Measurements from ENCODE around the gene MMP14. TPM values are rescaled to one million over a fixed set of nuclear protein-coding genes. Genes with fewer than 3 reads are reported as not detected.

The MMP14 gene
- total and polyA plus RNA-seq, 2 donors, result 21.2 to 69.5 TPM

DNA sequence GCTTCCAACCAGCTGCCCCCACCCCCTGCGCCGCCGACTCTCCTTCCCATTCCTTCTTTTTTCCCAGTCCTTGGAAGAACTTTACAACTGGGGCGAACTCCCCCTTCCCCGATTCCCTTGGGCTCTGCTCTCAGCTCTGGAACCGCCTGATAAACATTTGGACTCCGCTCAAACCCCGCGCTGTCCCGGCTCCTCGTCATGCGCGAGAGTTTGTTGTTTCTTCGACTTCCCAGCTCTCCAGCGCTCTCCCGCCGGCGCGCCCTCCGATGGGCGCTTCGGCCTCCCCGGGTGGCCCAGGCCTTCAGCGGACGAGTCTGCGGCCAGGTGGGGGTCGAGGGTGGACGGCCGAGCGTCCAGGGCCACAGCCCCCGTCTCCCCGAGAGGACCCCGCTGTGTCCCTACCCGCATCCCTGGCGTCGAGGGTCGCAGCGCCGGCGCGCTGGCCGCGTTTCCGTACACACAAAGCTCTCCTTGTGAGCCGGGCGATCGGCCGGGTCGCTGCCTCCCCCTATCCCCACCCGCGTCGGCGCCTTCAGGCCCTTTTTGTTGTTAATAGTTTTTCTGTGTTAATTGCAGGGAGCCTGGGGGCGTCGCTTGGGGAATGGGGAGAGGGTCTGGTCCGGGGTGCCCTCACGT lies 847 bp downstream of the MMP14 start:
- peak overlapping the region in 1 of 2 donors; percentile 71 for H3K27ac ChIP-seq (ENCODE audit: low read depth in 1 of 2, low read length in 1 of 2)
- peaks cover 25 to 53% of the 10 kb centered on the region in 2 donors for H3K27me3 ChIP-seq (ENCODE audit: control insufficient read depth in 2 of 2, insufficient read depth in 1 of 2, low read length in 1 of 2)
- WGBS, result 7% methylated on average over 57 of the region's 57 CpGs
- peak overlapping the region; percentile 32 to 36 for H3K4me3 ChIP-seq (ENCODE audit: low read length in 2 of 2)
- DNase-seq (ENCODE audit: low read depth in 6 of 9, low spot score in 9 of 9), result no peak
- H3K9me3 ChIP-seq (ENCODE audit: control insufficient read depth in 2 of 2, insufficient read depth in 1 of 2, low read length in 1 of 2), result no peaks in the 10 kb centered on the region
- peaks cover 22 to 28% of the 10 kb centered on the region in 2 donors for H3K36me3 ChIP-seq (ENCODE audit: control insufficient read depth in 2 of 2, insufficient read depth in 2 of 2, low read length in 1 of 2)
- peaks cover 4 to 27% of the 10 kb centered on the region in 2 donors for H3K4me1 ChIP-seq (ENCODE audit: control insufficient read depth in 2 of 2, insufficient read depth in 2 of 2, low read length in 2 of 2)

DNA sequence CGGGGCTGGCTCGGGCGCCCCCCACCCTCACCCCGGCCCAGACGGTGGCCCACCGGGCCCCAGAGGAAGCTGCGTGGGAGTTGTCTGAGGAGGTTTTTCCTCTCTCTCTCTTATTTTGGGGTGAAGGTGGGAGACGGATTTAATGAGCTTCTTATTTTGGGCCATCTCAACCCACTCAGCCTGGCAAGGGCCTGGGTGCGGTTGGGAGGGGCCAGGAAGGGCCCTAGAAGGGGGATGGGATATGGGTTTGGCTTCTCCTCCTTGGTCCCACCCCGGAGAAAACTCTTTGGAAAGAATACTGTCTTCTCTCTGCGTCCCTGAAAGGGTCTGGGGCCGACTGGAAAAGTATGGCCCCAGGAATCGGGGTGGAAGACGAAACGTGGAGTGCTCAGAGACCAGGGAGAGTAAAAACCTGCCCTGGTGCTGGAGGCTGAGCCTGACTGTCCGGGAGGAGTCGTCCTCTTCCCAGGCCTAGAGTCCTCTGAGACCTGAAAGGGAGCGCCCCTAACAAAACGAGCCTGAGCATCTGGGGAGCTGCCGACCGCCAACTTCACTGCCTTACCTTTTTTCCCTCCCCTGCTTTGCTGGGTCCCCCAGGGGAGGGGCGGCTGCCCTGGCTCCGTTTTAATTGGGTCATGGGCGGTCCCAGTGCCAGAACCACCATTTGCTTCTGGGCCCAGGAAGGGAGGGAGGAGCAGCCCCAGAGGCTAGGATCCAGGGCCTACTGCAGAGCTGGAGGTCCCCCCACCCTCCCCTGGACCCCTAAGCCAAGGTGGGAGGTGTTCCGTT lies 1.6 kb downstream of the MMP14 start:
- WGBS, result 69% methylated on average over 25 of the region's 25 CpGs
- Histone ChIP-seq H3K4me3 (ENCODE audit: low read length in 2 of 2) (peak overlapping the region; percentile 32 to 36), H3K27ac (ENCODE audit: low read depth in 1 of 2, low read length in 1 of 2) (peak overlapping the region; percentile 26 to 75), H3K4me1 (ENCODE audit: control insufficient read depth in 2 of 2, insufficient read depth in 2 of 2, low read length in 2 of 2) (peaks cover 4 to 27% of the 10 kb centered on the region in 2 donors), H3K27me3 (ENCODE audit: control insufficient read depth in 2 of 2, insufficient read depth in 1 of 2, low read length in 1 of 2) (peaks cover 30 to 54% of the 10 kb centered on the region in 2 donors), H3K36me3 (ENCODE audit: control insufficient read depth in 2 of 2, insufficient read depth in 2 of 2, low read length in 1 of 2) (peaks cover 22 to 28% of the 10 kb centered on the region in 2 donors), H3K9me3 (ENCODE audit: control insufficient read depth in 2 of 2, insufficient read depth in 1 of 2, low read length in 1 of 2) (no peaks in the 10 kb centered on the region)
- no peak for DNase-seq (ENCODE audit: low read depth in 6 of 9, low spot score in 9 of 9)

DNA sequence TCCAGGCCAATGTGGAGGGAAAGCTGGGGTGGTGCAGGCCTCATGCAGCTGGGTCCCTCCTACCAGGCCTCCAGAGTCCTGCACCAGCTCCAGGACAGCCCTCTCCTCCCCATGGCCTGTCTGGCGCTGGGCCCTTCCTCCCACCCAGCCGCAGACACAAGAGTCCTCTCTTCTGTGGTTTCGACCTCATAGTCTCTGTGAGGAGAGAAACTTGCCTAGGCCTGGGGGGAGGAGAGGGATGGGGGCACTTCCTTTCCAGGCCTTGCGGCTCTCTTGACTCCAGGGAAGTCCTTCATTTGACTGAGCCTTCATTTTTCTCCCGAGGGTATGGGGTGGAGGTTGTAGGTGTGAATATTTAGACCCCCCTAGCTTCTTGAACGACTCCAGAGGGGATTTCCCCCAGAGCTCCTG lies 2.3 kb downstream of the MMP14 start:
- WGBS, result 39% methylated on average over 6 of the region's 6 CpGs
- Histone ChIP-seq H3K4me1 (ENCODE audit: control insufficient read depth in 2 of 2, insufficient read depth in 2 of 2, low read length in 2 of 2) (peaks cover 4 to 27% of the 10 kb centered on the region in 2 donors), H3K4me3 (ENCODE audit: low read length in 2 of 2) (peak overlapping the region; percentile 32 to 36), H3K27ac (ENCODE audit: low read depth in 1 of 2, low read length in 1 of 2) (peak overlapping the region; percentile 26 to 75), H3K9me3 (ENCODE audit: control insufficient read depth in 2 of 2, insufficient read depth in 1 of 2, low read length in 1 of 2) (peaks cover 0 to 1% of the 10 kb centered on the region in 2 donors), H3K36me3 (ENCODE audit: control insufficient read depth in 2 of 2, insufficient read depth in 2 of 2, low read length in 1 of 2) (peaks cover 18 to 21% of the 10 kb centered on the region in 2 donors), H3K27me3 (ENCODE audit: control insufficient read depth in 2 of 2, insufficient read depth in 1 of 2, low read length in 1 of 2) (peaks cover 31 to 59% of the 10 kb centered on the region in 2 donors)
- no peak for DNase-seq (ENCODE audit: low read depth in 6 of 9, low spot score in 9 of 9)

DNA sequence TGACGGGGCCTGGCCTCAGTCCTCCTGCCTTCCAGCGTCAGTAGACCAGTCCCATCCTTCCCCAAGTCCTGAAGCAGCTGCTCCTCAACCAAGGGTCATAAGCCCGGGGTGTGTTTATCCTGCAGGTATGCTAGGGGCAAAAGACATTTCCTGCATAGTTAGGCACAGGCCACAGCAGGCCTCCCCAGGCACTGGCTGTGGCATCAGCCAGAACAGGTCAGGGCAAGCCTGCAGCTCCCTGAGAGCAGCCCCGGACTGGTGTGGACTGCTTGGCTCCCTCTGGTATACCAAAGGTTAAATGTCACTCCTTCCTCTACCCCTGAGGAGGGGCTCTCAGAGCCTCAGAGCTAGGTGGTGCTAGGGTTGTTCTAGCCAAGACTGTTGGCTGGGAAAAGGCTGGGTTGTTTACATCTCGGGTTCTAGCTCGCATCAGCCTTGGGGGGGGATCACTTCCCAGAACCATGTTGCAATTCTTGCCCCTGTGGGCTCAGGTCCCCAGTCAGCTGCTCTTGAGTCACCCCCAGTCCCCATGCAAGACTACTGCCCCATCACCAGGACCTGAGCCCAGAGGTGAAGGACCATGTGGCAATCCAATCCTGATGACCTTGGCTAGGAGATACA lies 2.9 kb downstream of the MMP14 start:
- Histone ChIP-seq H3K27me3 (ENCODE audit: control insufficient read depth in 2 of 2, insufficient read depth in 1 of 2, low read length in 1 of 2) (peaks cover 31 to 59% of the 10 kb centered on the region in 2 donors), H3K4me3 (ENCODE audit: low read length in 2 of 2) (no peak overlapping the region), H3K36me3 (ENCODE audit: control insufficient read depth in 2 of 2, insufficient read depth in 2 of 2, low read length in 1 of 2) (peaks cover 12 to 14% of the 10 kb centered on the region in 2 donors), H3K9me3 (ENCODE audit: control insufficient read depth in 2 of 2, insufficient read depth in 1 of 2, low read length in 1 of 2) (peaks cover 0 to 1% of the 10 kb centered on the region in 2 donors), H3K4me1 (ENCODE audit: control insufficient read depth in 2 of 2, insufficient read depth in 2 of 2, low read length in 2 of 2) (peaks cover 4 to 27% of the 10 kb centered on the region in 2 donors), H3K27ac (ENCODE audit: low read depth in 1 of 2, low read length in 1 of 2) (peak overlapping the region in 1 of 2 donors; percentile 75)
- WGBS, result 91% methylated on average over 6 of the region's 6 CpGs
- no peak for DNase-seq (ENCODE audit: low read depth in 6 of 9, low spot score in 9 of 9)

DNA sequence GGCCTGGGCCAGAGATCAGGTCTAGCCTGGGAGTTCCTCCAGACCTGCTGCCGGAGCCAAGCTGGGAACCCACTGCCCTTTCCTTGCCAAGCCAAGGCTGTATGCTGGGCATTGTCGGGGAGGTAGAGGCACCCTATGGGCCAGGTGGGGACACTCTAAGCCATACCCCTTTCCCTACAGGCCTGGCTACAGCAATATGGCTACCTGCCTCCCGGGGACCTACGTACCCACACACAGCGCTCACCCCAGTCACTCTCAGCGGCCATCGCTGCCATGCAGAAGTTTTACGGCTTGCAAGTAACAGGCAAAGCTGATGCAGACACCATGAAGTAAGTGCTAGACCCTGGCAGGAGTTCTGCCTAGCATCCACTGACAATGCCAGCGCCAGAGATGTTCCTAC lies 4.9 kb downstream of the MMP14 start:
- Histone ChIP-seq H3K9me3 (ENCODE audit: control insufficient read depth in 2 of 2, insufficient read depth in 1 of 2, low read length in 1 of 2) (peaks cover 0 to 1% of the 10 kb centered on the region in 2 donors), H3K4me3 (ENCODE audit: low read length in 2 of 2) (no peak overlapping the region), H3K36me3 (ENCODE audit: control insufficient read depth in 2 of 2, insufficient read depth in 2 of 2, low read length in 1 of 2) (no peaks in the 10 kb centered on the region), H3K27me3 (ENCODE audit: control insufficient read depth in 2 of 2, insufficient read depth in 1 of 2, low read length in 1 of 2) (peaks cover 25 to 57% of the 10 kb centered on the region in 2 donors), H3K27ac (ENCODE audit: low read depth in 1 of 2, low read length in 1 of 2) (no peak overlapping the region), H3K4me1 (ENCODE audit: control insufficient read depth in 2 of 2, insufficient read depth in 2 of 2, low read length in 2 of 2) (peaks cover 4 to 23% of the 10 kb centered on the region in 2 donors)
- WGBS, result over 99% methylated on average over 9 of the region's 9 CpGs
- no peak for DNase-seq (ENCODE audit: low read depth in 6 of 9, low spot score in 9 of 9)

DNA sequence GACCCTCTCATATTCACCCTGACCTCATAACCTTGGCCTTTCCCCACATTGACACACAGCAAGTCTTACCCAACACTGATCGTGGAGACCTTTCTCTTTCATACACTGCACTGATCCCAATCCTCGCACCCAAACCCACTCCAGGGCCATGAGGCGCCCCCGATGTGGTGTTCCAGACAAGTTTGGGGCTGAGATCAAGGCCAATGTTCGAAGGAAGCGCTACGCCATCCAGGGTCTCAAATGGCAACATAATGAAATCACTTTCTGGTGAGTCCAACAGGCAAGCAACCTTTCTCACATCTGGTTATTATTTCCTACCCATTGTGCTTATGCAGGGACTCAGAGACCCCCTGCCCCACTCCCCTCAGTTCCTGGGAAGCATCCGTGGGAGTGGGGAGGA lies 5.4 kb downstream of the MMP14 start:
- no peak overlapping the region for H3K27ac ChIP-seq (ENCODE audit: low read depth in 1 of 2, low read length in 1 of 2)
- H3K9me3 ChIP-seq (ENCODE audit: control insufficient read depth in 2 of 2, insufficient read depth in 1 of 2, low read length in 1 of 2), result peaks cover 0 to 1% of the 10 kb centered on the region in 2 donors
- H3K36me3 ChIP-seq (ENCODE audit: control insufficient read depth in 2 of 2, insufficient read depth in 2 of 2, low read length in 1 of 2), result no peaks in the 10 kb centered on the region
- peaks cover 4 to 19% of the 10 kb centered on the region in 2 donors for H3K4me1 ChIP-seq (ENCODE audit: control insufficient read depth in 2 of 2, insufficient read depth in 2 of 2, low read length in 2 of 2)
- no peak overlapping the region for H3K4me3 ChIP-seq (ENCODE audit: low read length in 2 of 2)
- H3K27me3 ChIP-seq (ENCODE audit: control insufficient read depth in 2 of 2, insufficient read depth in 1 of 2, low read length in 1 of 2), result peaks cover 20 to 54% of the 10 kb centered on the region in 2 donors
- no peak for DNase-seq (ENCODE audit: low read depth in 6 of 9, low spot score in 9 of 9)
- 98% methylated on average over 8 of the region's 8 CpGs for WGBS

DNA sequence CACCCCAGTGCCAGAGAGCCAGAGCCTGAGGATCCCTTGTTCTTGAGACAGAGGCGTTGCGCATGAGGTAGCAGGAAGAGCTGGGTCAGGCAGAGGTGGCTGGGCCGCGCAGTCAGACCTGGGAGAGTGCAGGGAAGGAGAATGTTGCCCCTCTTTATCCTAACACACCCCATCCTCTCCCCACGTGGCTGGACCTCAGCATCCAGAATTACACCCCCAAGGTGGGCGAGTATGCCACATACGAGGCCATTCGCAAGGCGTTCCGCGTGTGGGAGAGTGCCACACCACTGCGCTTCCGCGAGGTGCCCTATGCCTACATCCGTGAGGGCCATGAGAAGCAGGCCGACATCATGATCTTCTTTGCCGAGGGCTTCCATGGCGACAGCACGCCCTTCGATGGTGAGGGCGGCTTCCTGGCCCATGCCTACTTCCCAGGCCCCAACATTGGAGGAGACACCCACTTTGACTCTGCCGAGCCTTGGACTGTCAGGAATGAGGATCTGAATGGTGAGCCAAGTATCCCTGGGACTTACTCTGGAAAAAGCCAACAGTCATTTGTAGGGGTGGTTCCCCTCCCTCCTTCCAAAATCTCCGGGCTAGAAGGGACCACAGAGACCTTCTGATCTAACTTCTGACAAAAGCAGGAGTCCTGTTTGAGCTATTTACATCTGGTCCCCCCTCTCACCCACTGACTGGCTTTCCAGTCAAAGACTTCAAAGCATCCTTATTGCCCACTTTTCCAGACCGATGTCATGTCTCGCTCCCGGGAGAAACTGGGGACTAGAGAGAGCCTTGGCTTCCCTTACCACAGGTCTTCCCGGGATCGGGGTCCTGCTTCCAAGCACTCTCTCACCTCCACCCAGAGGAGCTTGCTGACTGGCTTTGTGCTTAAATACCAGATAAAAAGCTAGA lies 6.1 kb downstream of the MMP14 start:
- WGBS, result 98% methylated on average over 28 of the region's 28 CpGs
- DNase-seq (ENCODE audit: low read depth in 6 of 9, low spot score in 9 of 9), result no peak

DNA sequence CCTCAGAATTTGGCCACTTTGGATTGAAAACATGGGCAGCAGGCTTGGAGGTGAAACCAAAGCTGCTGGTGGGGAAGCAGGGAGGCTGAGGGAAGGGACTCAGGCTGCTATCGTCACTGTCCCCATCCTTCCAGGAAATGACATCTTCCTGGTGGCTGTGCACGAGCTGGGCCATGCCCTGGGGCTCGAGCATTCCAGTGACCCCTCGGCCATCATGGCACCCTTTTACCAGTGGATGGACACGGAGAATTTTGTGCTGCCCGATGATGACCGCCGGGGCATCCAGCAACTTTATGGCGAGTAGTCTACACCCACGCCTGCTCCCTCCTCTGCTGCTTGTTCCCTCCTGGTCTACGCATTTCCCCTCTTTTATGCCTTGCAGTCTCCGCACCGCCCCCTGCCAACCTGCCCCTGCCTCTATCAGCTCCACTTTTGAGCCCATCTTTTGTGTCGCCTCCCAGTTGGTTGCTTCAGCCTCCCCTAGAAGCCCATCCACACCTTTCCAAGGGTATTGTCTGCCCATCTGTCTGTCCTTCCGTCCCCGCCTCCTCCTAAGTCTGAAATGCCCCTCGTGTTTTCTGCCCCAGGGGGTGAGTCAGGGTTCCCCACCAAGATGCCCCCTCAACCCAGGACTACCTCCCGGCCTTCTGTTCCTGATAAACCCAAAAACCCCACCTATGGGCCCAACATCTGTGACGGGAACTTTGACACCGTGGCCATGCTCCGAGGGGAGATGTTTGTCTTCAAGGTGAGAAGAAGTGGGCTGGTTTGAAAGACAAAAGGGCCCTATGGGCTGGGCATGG lies 6.9 kb downstream of the MMP14 start:
- Histone ChIP-seq H3K9me3 (ENCODE audit: control insufficient read depth in 2 of 2, insufficient read depth in 1 of 2, low read length in 1 of 2) (peaks cover 1 to 4% of the 10 kb centered on the region in 2 donors), H3K27ac (ENCODE audit: low read depth in 1 of 2, low read length in 1 of 2) (no peak overlapping the region), H3K36me3 (ENCODE audit: control insufficient read depth in 2 of 2, insufficient read depth in 2 of 2, low read length in 1 of 2) (no peaks in the 10 kb centered on the region), H3K27me3 (ENCODE audit: control insufficient read depth in 2 of 2, insufficient read depth in 1 of 2, low read length in 1 of 2) (peaks cover 9 to 50% of the 10 kb centered on the region in 2 donors), H3K4me1 (ENCODE audit: control insufficient read depth in 2 of 2, insufficient read depth in 2 of 2, low read length in 2 of 2) (peaks cover 6 to 13% of the 10 kb centered on the region in 2 donors), H3K4me3 (ENCODE audit: low read length in 2 of 2) (no peak overlapping the region)
- 95% methylated on average over 21 of the region's 21 CpGs for WGBS
- no peak for DNase-seq (ENCODE audit: low read depth in 6 of 9, low spot score in 9 of 9)

More for the DNA sequence above, 6.1 kb downstream of the MMP14 start:
- Histone ChIP-seq H3K4me1 (ENCODE audit: control insufficient read depth in 2 of 2, insufficient read depth in 2 of 2, low read length in 2 of 2) (peaks cover 2 to 12% of the 10 kb centered on the region in 2 donors), H3K4me3 (ENCODE audit: low read length in 2 of 2) (no peak overlapping the region), H3K36me3 (ENCODE audit: control insufficient read depth in 2 of 2, insufficient read depth in 2 of 2, low read length in 1 of 2) (no peaks in the 10 kb centered on the region), H3K9me3 (ENCODE audit: control insufficient read depth in 2 of 2, insufficient read depth in 1 of 2, low read length in 1 of 2) (peaks cover 0 to 1% of the 10 kb centered on the region in 2 donors), H3K27ac (ENCODE audit: low read depth in 1 of 2, low read length in 1 of 2) (no peak overlapping the region), H3K27me3 (ENCODE audit: control insufficient read depth in 2 of 2, insufficient read depth in 1 of 2, low read length in 1 of 2) (peaks cover 17 to 51% of the 10 kb centered on the region in 2 donors)

All from thymus (tissue), 11 donors.